DOHH2 (cell line): Measurements from ENCODE around the gene GPR148.
"Not testable (repeated sequence)": the region's sequence is repeated elsewhere in the genome, so short reads cannot be mapped to it uniquely, and the experiment has no call there.

Source experiments
- H3F3A ChIP-seq: fragments of 200-600 bp; sonication (generic), shearing (Covaris generic); 2 replicates; pipeline ENCODE4 v1.6.0; 2016; ENCODE audit warnings: antibody characterized with exemption, mild to moderate bottlenecking; ENCODE audit not compliant: control insufficient read depth, insufficient read depth
- H3K27ac ChIP-seq: fragments of 200-600 bp; sonication (generic); 2 replicates; pipeline ENCODE4 v1.5.1; 2014; ENCODE audit warnings: low read depth, mild to moderate bottlenecking, low read length, moderate library complexity
- H3K27me3 ChIP-seq: fragments of 200-600 bp; sonication (generic); 2 replicates; pipeline ENCODE4 v1.6.1; 2014; ENCODE audit warnings: mild to moderate bottlenecking, low read length, mixed read lengths; ENCODE audit not compliant: control insufficient read depth
- H3K36me3 ChIP-seq: fragments of 200-600 bp; sonication (generic); 2 replicates; pipeline ENCODE4 v1.6.1; 2014; ENCODE audit warnings: mild to moderate bottlenecking, low read length, moderate library complexity, mixed read lengths; ENCODE audit not compliant: control insufficient read depth
- H3K4me1 ChIP-seq: fragments of 200-600 bp; sonication (generic); 2 replicates; pipeline ENCODE4 v1.6.1; 2014; ENCODE audit warnings: mild to moderate bottlenecking, low read length, mixed read lengths; ENCODE audit not compliant: control insufficient read depth
- H3K4me2 ChIP-seq: fragments of 200-600 bp; sonication (generic); 2 replicates; pipeline ENCODE4 v1.6.0; 2014; ENCODE audit warnings: mild to moderate bottlenecking, low read length, moderate library complexity
- H3K4me3 ChIP-seq: fragments of 200-600 bp; sonication (generic); 2 replicates; pipeline ENCODE4 v1.5.1; 2014; ENCODE audit warnings: mild to moderate bottlenecking, low read length, mixed read lengths
- H3K79me2 ChIP-seq: fragments of 200-600 bp; sonication (generic); 2 replicates; pipeline ENCODE4 v1.6.1; 2014; ENCODE audit warnings: mild to moderate bottlenecking, low read length, mixed read lengths; ENCODE audit not compliant: control insufficient read depth
- H3K9me2 ChIP-seq: fragments of 200-600 bp; sonication (generic); replicated peaks from 2 replicates; pipeline ENCODE4 v1.6.1; 2014; ENCODE audit warnings: mild to moderate bottlenecking, low read length, mixed read lengths; ENCODE audit not compliant: control insufficient read depth
- H3K9me3 ChIP-seq: fragments of 200-600 bp; sonication (generic); 2 replicates; pipeline ENCODE4 v1.6.1; 2014; ENCODE audit warnings: antibody characterized with exemption, low read length, mixed read lengths; ENCODE audit not compliant: control insufficient read depth, insufficient read depth
- H4K20me1 ChIP-seq: fragments of 200-600 bp; sonication (generic); 2 replicates; pipeline ENCODE4 v1.6.0; 2014; ENCODE audit warnings: low read depth, mild to moderate bottlenecking, antibody characterized with exemption, low read length, moderate library complexity; ENCODE audit not compliant: control insufficient read depth, insufficient read depth
- CTCF ChIP-seq: fragments of 200-600 bp; sonication (generic); IDR thresholded peaks from one replicate; pipeline ENCODE4 v1.5.1; 2014; ENCODE audit warnings: antibody characterized with exemption, mild to moderate bottlenecking, low read depth, low read length; ENCODE audit not compliant: poor library complexity, severe bottlenecking
- EZH2phosphoT487 ChIP-seq: fragments of 200-600 bp; sonication (generic); IDR thresholded peaks from 2 replicates; pipeline ENCODE4 v1.6.1; 2017; ENCODE audit warnings: borderline replicate concordance, mild to moderate bottlenecking, antibody characterized with exemption, low read length, moderate library complexity, mixed read lengths

Gene GPR148

DNA sequence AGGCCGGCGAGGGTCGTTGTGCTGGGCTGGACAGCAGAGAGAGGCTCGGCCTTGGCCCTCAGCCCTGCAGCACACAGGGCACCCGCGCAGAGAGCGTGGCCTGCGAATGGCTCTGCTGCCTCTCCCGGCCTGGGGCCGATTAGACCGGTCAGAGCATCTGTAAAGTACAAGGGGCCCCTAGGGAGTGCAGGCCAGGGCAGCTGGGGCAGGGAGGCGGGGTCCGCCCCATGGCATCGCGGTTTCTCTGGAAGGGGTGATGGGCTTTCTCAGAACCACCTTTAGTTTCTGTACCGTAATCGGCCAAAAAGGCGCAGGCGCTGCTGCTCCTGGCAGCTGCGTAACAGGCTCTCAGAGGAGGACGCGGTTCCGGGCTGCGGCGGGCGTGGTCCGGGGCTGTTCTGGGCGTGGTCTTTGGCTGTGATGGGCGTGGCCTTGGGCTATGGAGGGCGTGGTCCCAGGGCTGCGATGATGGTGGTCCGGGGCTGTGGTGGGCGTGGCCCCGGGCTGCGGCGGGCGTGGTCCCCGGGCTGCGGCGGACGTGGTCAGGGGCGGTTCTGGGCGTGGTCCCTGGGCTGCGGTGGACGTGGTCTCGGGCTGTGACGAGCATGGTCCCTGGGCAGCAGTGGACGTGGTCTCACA lies 1.5 kb upstream of the GPR148 start:
- H3K79me2 ChIP-seq: no peaks in the 10 kb centered on the region
- no peaks in the 10 kb centered on the region for H3F3A ChIP-seq
- peak overlapping the region; percentile 65 for H3K4me3 ChIP-seq
- H3K9me2 ChIP-seq: no peaks in the 10 kb centered on the region
- H4K20me1 ChIP-seq: no peaks in the 10 kb centered on the region
- H3K27ac ChIP-seq: no peak overlapping the region
- TF ChIP-seq CTCF (no peak), EZH2phosphoT487 (no peak)
- H3K36me3 ChIP-seq: no peaks in the 10 kb centered on the region
- peak overlapping the region; percentile 66 for H3K4me2 ChIP-seq
- peaks cover 9% of the 10 kb centered on the region for H3K4me1 ChIP-seq
- H3K27me3 ChIP-seq: 0 out of 2 replicates have a peak, but pooled peaks cover 11% of the 10 kb centered on the region
- no peaks in the 10 kb centered on the region for H3K9me3 ChIP-seq

GRCh38 chr2:130728007-130728454 lies 839 bp upstream of the GPR148 start:
- Histone ChIP-seq H3K4me1 (peaks cover 9% of the 10 kb centered on the region), H3K9me2 (no peaks in the 10 kb centered on the region), H3K9me3 (no peaks in the 10 kb centered on the region), H3F3A (no peaks in the 10 kb centered on the region), H3K36me3 (no peaks in the 10 kb centered on the region), H3K27ac (no peak overlapping the region), H3K27me3 (0 out of 2 replicates have a peak, but pooled peaks cover 11% of the 10 kb centered on the region), H3K4me3 (peak overlapping the region; percentile 65), H4K20me1 (no peaks in the 10 kb centered on the region), H3K79me2 (no peaks in the 10 kb centered on the region), H3K4me2 (peak overlapping the region; percentile 66)
- TF ChIP-seq EZH2phosphoT487 (no peak), CTCF (no peak)

DNA sequence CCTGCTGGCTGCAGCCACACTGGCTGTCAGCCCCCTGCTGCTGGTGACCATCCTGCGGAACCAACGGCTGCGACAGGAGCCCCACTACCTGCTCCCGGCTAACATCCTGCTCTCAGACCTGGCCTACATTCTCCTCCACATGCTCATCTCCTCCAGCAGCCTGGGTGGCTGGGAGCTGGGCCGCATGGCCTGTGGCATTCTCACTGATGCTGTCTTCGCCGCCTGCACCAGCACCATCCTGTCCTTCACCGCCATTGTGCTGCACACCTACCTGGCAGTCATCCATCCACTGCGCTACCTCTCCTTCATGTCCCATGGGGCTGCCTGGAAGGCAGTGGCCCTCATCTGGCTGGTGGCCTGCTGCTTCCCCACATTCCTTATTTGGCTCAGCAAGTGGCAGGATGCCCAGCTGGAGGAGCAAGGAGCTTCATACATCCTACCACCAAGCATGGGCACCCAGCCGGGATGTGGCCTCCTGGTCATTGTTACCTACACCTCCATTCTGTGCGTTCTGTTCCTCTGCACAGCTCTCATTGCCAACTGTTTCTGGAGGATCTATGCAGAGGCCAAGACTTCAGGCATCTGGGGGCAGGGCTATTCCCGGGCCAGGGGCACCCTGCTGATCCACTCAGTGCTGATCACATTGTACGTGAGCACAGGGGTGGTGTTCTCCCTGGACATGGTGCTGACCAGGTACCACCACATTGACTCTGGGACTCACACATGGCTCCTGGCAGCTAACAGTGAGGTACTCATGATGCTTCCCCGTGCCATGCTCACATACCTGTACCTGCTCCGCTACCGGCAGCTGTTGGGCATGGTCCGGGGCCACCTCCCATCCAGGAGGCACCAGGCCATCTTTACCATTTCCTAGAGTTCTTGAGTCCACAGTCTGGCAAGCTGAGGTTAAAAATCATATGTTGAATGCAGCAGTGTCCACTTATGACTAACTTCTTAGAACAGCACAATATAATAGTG lies 741 bp downstream of the GPR148 start:
- no peaks in the 10 kb centered on the region for H4K20me1 ChIP-seq
- no peaks in the 10 kb centered on the region for H3K9me3 ChIP-seq
- no peaks in the 10 kb centered on the region for H3K9me2 ChIP-seq
- H3K27me3 ChIP-seq: 0 out of 2 replicates have a peak, but pooled peaks cover 11% of the 10 kb centered on the region
- TF ChIP-seq EZH2phosphoT487 (no peak), CTCF (no peak)
- no peaks in the 10 kb centered on the region for H3K79me2 ChIP-seq
- no peak overlapping the region for H3K4me2 ChIP-seq
- H3K36me3 ChIP-seq: no peaks in the 10 kb centered on the region
- no peak overlapping the region for H3K4me3 ChIP-seq
- peaks cover 9% of the 10 kb centered on the region for H3K4me1 ChIP-seq
- no peaks in the 10 kb centered on the region for H3F3A ChIP-seq
- no peak overlapping the region for H3K27ac ChIP-seq

GRCh38 chr2:130732257-130732656 lies 3.4 kb downstream of the GPR148 start:
- H3K4me1 ChIP-seq, H3K4me2 ChIP-seq, H3K9me3 ChIP-seq, H3K36me3 ChIP-seq, H3K79me2 ChIP-seq, H3K27me3 ChIP-seq, H4K20me1 ChIP-seq, H3F3A ChIP-seq, H3K27ac ChIP-seq, H3K4me3 ChIP-seq, H3K9me2 ChIP-seq: not testable (repeated sequence)
